ENCODE data around the gene TTC9C. TPM values are rescaled to one million over a fixed set of nuclear protein-coding genes. Genes with fewer than 3 reads are reported as not detected.

Gene TTC9C
- total RNA-seq, 1 experiment from 2014 or later = 35.5 TPM

DNA sequence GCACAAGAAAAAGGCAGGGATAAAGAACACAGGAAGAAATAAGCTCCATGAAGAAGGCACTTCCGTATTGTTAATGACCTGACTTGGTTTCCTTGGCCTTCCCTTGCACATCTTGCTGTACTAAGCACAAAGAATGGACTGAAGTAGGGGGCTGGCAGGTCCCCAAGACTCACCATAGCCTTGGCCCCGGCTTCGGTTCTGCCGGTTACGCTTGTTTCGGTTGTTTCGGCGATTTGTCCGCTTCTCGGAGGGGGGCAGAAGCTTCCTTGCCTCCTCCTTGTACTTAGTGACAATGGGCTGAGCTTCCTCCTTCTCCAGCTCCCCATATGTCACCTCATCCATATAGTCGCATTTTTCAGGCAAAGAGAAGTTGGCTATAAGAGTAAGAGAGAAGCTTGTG is 11.5 kb upstream of the TTC9C start:
- no peak overlapping the region for H3K4me3 Mint-ChIP-seq (ENCODE audit: low read depth, unreplicated experiment)
- H3K9me3 Mint-ChIP-seq (ENCODE audit: low read depth, unreplicated experiment) = no peaks in the 10 kb centered on the region
- H3K27me3 Mint-ChIP-seq (ENCODE audit: unreplicated experiment) = no peaks in the 10 kb centered on the region
- intact Hi-C loops (cut with micrococcal nuclease; ENCODE audit: unreplicated experiment) = no loop called here
- DNase-seq = no peak
- no TSS peak for BruUV-seq (replicated peaks)
- TF ChIP-seq CTCF (IDR thresholded peaks at IDR 0.05; ENCODE audit: unreplicated experiment) = no peak
- H3K27ac Mint-ChIP-seq (ENCODE audit: unreplicated experiment) = no peak overlapping the region
- peaks cover 95% of the 10 kb centered on the region for H3K36me3 Mint-ChIP-seq (ENCODE audit: insufficient read depth, unreplicated experiment)
- peaks cover 44% of the 10 kb centered on the region for H3K4me1 Mint-ChIP-seq (ENCODE audit: low read depth, unreplicated experiment)
- CTCF ChIA-PET = no interaction called here

- intact Hi-C loops (cut with micrococcal nuclease; ENCODE audit: unreplicated experiment) = no loop called here
- no peak for DNase-seq
- CTCF ChIA-PET = no interaction called here
- TF ChIP-seq CTCF (IDR thresholded peaks at IDR 0.05; ENCODE audit: unreplicated experiment) = no peak
- H3K4me3 Mint-ChIP-seq (ENCODE audit: low read depth, unreplicated experiment) = no peak overlapping the region
- H3K27ac Mint-ChIP-seq (ENCODE audit: unreplicated experiment) = no peak overlapping the region
- peaks cover 95% of the 10 kb centered on the region for H3K36me3 Mint-ChIP-seq (ENCODE audit: insufficient read depth, unreplicated experiment)
- BruUV-seq (replicated peaks) = no TSS peak
- no peaks in the 10 kb centered on the region for H3K27me3 Mint-ChIP-seq (ENCODE audit: unreplicated experiment)
- peaks cover 31% of the 10 kb centered on the region for H3K4me1 Mint-ChIP-seq (ENCODE audit: low read depth, unreplicated experiment)
- H3K9me3 Mint-ChIP-seq (ENCODE audit: low read depth, unreplicated experiment) = no peaks in the 10 kb centered on the region
Measured at GRCh38 chr11:62719302-62719978, 8.8 kb upstream of the TTC9C start.

GRCh38 chr11:62721994-62722393 is 6.3 kb upstream of the TTC9C start:
- H3K27me3 Mint-ChIP-seq (ENCODE audit: unreplicated experiment) = no peaks in the 10 kb centered on the region
- H3K4me1 Mint-ChIP-seq (ENCODE audit: low read depth, unreplicated experiment) = peaks cover 18% of the 10 kb centered on the region
- no peaks in the 10 kb centered on the region for H3K9me3 Mint-ChIP-seq (ENCODE audit: low read depth, unreplicated experiment)
- DNase-seq = no peak
- intact Hi-C loops (cut with micrococcal nuclease; ENCODE audit: unreplicated experiment) = no loop called here
- no peak overlapping the region for H3K27ac Mint-ChIP-seq (ENCODE audit: unreplicated experiment)
- no peak for TF ChIP-seq CTCF (IDR thresholded peaks at IDR 0.05; ENCODE audit: unreplicated experiment)
- CTCF ChIA-PET = no interaction called here
- peaks cover 94% of the 10 kb centered on the region for H3K36me3 Mint-ChIP-seq (ENCODE audit: insufficient read depth, unreplicated experiment)
- TSS peak; percentile 3 for BruUV-seq (replicated peaks)
- H3K4me3 Mint-ChIP-seq (ENCODE audit: low read depth, unreplicated experiment) = no peak overlapping the region

- H3K27me3 Mint-ChIP-seq (ENCODE audit: unreplicated experiment) = no peaks in the 10 kb centered on the region
- TF ChIP-seq CTCF (IDR thresholded peaks at IDR 0.05; ENCODE audit: unreplicated experiment) = no peak
- BruUV-seq (replicated peaks) = no TSS peak
- intact Hi-C loops (cut with micrococcal nuclease; ENCODE audit: unreplicated experiment) = no loop called here
- H3K9me3 Mint-ChIP-seq (ENCODE audit: low read depth, unreplicated experiment) = no peaks in the 10 kb centered on the region
- CTCF ChIA-PET = interaction anchor here (0.6 to 1.3 kb wide), 2 partner anchors 30 to 142 kb away, joined by 3 to 4 read pairs; partner anchors contain the start of gene ZBTB3
- H3K4me3 Mint-ChIP-seq (ENCODE audit: low read depth, unreplicated experiment) = peak overlapping the region; percentile 89
- peaks cover 18% of the 10 kb centered on the region for H3K4me1 Mint-ChIP-seq (ENCODE audit: low read depth, unreplicated experiment)
- peak overlapping the region; percentile 47 for H3K27ac Mint-ChIP-seq (ENCODE audit: unreplicated experiment)
- no peak for DNase-seq
- peaks cover 94% of the 10 kb centered on the region for H3K36me3 Mint-ChIP-seq (ENCODE audit: insufficient read depth, unreplicated experiment)
Measured at GRCh38 chr11:62724171-62724570, 4.1 kb upstream of the TTC9C start.
